ES-I3 (cell line): ENCODE measurements around the gene PLPP4.

Source experiments
- H3K36me3 ChIP-seq: 2 replicates; pipeline ENCODE4 v1.6.1; 2013; ENCODE audit warnings: mild to moderate bottlenecking, low read length, control low read depth, moderate library complexity; ENCODE audit not compliant: insufficient read depth
- H3K4me1 ChIP-seq: 2 replicates; pipeline ENCODE4 v1.6.1; 2013; ENCODE audit warnings: mild to moderate bottlenecking, control low read depth, low read length; ENCODE audit not compliant: insufficient read depth
- H3K9ac ChIP-seq: 2 replicates; pipeline ENCODE4 v1.6.1; 2013; ENCODE audit warnings: low read depth, mild to moderate bottlenecking, low read length, moderate library complexity
- H3K9me3 ChIP-seq: 2 replicates; pipeline ENCODE4 v1.6.1; 2013; ENCODE audit warnings: mild to moderate bottlenecking, low read length, moderate library complexity; ENCODE audit not compliant: control insufficient read depth, insufficient read depth

The PLPP4 gene

DNA sequence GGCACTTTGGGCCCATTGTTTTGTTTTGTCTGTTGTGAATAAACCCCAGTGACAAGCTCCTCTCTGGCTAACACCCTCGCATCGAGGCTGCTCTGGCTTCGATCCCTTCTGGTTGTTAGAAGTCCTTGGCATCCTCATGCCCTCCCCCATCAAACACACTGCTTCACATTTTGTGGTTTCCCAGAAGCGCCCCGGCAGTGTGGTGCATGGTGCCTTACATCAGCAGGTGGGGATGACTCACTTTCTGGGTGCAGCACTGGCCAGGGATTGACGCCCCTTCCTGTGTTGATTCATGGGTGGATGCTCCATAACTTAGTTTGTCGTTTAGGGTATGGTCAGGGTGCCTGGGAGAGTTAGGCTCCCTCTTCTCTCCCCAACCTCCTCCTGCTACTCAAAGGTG lies 51.4 kb downstream of the PLPP4 start:
- Histone ChIP-seq H3K9me3 (no peaks in the 10 kb centered on the region), H3K9ac (no peak overlapping the region), H3K36me3 (no peaks in the 10 kb centered on the region), H3K4me1 (peaks cover 6% of the 10 kb centered on the region)

DNA sequence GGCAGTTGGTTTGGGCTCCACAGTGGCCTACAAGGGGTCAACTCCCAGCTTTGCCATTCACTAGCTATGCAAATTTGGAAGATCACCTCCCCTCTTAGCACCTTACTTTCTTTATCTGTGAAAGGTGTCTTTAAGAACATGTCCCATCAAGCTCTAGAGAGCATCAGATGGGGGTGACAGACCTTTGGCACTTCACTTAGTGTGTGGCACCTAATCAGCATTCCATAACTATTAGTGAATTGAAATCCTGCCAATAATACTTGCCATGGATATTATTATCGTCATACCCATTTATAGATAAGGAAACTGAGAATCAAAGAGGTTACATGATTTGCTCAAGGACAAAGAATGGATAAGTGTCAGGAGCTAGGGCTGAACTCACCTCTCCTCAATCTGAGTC lies 51.9 kb downstream of the PLPP4 start:
- H3K4me1 ChIP-seq: peaks cover 6% of the 10 kb centered on the region; the same call in 1 of the 2 replicates
- no peaks in the 10 kb centered on the region for H3K36me3 ChIP-seq
- H3K9ac ChIP-seq: no peak overlapping the region

DNA sequence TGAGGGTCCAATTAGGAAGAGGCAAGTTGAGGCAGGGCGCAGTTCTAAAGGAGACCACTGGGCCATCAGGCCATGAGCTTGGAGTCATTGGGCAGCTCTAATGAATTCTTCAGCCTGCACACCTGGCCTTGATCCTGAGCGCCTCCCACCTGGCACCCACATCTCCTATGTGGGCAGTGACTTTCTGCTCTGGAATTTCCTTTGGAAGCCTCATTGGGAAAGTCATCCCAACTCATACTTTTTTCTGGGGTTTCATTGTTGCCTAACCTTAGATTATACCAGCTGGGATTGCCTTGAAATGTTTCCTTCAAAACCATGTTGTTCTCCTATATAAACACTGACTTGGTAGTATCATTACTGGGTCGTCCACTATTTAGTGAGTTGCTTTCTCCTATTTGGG lies 54.1 kb downstream of the PLPP4 start:
- Histone ChIP-seq H3K36me3 (no peaks in the 10 kb centered on the region), H3K9me3 (no peaks in the 10 kb centered on the region), H3K4me1 (no peaks in the 10 kb centered on the region), H3K9ac (no peak overlapping the region)

More for the DNA sequence above, 51.9 kb downstream of the PLPP4 start:
- no peaks in the 10 kb centered on the region for H3K9me3 ChIP-seq

DNA sequence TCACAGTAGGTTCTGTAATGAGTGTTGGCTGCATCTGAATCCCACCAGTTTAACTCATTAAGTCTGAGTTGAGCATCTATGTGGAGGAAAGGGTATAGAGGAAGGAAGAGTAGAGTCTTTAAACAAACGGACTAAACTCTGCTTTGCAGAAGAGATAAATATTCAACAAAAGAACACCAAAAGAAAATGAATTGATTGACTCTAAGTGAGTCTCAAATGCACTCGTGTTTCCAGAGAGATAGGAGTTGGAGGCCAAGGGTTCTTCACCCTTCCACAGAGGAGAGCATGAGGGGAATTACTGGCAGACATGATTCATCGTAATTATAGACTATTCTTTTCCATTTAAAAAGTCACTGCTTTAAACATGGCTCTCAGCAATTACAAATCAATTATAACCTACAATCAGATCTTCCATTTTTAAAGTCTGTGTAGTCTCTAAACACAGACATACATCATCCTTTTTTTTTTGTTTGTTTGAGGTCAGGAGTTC lies 56.3 kb downstream of the PLPP4 start:
- H3K4me1 ChIP-seq: no peaks in the 10 kb centered on the region
- no peaks in the 10 kb centered on the region for H3K9me3 ChIP-seq
- no peak overlapping the region for H3K9ac ChIP-seq
- no peaks in the 10 kb centered on the region for H3K36me3 ChIP-seq

DNA sequence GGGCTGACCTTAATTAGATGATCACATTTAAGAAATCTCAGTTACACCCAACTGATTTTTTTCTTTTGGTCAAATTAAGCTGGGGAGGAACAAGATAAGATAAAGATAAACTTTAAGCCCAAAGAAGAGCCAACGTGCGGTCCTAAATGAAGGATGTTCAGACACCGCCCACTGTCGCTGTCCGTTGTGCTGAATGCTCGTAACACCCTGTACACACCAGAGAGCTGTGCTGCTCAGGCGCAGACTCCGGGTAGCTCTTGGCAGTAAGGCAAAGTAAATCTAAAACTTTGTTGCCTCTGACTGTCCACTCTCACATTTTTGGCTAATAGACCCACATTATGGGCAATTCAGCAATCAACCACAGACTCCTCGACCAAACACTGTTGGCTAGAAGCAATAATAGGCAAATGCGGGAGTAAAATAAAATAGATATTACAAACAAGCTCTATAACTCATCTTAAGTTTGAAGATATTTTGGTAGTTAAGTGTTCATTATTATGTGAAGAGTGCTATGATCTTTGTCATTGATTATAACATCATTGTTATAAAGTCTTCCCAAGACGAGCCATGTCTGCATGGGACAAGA lies 57.1 kb downstream of the PLPP4 start:
- Histone ChIP-seq H3K9ac (no peak overlapping the region), H3K9me3 (no peaks in the 10 kb centered on the region), H3K36me3 (no peaks in the 10 kb centered on the region), H3K4me1 (no peaks in the 10 kb centered on the region)

DNA sequence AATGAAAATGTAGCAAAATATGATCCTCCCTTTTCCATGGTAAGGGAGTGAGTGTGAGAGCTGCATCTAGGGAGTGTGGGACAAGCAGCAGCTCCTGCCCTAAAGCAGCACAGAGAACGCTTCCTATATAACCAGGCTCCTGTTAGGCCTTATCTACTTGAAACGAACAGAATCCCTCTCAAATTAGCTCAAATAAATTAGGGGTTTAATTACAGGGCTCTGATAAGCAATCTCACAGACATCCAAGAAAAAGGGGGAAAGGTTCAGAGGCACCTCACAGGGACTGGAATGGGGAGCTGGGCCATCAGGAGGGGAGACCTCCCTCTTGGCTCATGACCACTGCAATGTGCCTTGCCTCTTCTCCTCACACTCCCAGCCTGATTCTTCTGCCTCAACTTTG lies 57.9 kb downstream of the PLPP4 start:
- no peak overlapping the region for H3K9ac ChIP-seq
- H3K36me3 ChIP-seq: no peaks in the 10 kb centered on the region
- no peaks in the 10 kb centered on the region for H3K4me1 ChIP-seq
- no peaks in the 10 kb centered on the region for H3K9me3 ChIP-seq

DNA sequence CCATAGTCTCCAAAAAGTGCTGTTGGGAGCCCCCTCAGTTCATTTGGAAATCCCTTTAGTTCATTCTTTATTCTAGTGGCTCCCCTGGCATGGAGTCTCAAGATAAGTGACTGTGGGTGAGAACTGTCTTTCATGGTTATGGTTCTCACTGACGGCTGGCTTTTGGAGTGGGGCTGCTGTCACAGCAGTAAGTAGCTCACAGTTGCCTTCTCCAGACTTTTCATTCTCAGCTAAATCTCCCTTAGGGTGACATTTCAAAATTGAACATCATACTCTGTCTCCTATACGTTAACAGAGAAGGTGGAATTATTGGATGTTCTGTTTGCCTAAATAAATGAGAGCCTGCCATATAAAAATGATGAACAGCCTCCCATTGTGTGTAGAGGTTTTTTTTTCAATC lies 58.7 kb downstream of the PLPP4 start:
- H3K36me3 ChIP-seq: no peaks in the 10 kb centered on the region
- no peaks in the 10 kb centered on the region for H3K9me3 ChIP-seq
- no peak overlapping the region for H3K9ac ChIP-seq
- H3K4me1 ChIP-seq: no peaks in the 10 kb centered on the region

DNA sequence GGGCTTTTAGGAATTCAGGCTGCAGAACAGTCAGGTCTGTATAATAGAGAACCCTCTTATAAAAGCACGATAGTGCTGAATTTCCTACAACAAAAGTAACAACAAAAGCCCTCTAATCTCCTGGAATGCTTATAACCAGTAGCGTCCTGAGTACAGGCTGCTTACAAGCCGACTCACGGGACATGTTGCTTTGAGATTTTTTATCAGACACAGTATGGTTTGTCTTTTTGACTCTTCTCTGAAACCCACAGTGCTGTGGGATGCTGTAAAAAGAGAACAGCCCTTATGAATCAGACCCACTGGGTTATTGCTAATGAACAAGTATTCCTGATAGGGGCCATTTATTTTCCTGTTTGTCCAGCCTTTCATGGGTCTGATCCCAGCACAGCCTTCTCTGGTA lies 59.4 kb downstream of the PLPP4 start:
- no peak overlapping the region for H3K9ac ChIP-seq

DNA sequence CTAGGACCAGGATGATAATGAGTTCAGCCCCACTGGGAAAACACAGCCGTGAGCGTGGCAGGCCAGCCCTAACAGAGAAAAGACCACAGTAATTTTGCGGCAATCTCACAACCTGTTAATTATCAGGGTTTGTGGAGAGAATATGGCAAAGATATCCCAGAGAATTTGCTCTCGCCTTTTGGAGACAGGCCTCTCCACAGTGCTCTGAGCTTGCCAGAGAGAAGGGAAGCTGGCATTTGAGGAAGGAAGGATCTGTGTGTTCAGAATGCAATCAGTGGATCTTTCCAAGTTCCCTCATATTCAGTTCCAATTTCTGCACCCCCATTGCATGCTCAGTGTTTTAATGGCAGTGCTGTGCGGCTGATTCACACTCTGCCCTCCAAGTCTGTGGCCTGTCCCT lies 60.2 kb downstream of the PLPP4 start:
- H3K4me1 ChIP-seq: no peaks in the 10 kb centered on the region
- H3K9ac ChIP-seq: no peak overlapping the region
- no peaks in the 10 kb centered on the region for H3K9me3 ChIP-seq
- no peaks in the 10 kb centered on the region for H3K36me3 ChIP-seq

More for the DNA sequence above, 59.4 kb downstream of the PLPP4 start:
- Histone ChIP-seq H3K4me1 (no peaks in the 10 kb centered on the region), H3K36me3 (no peaks in the 10 kb centered on the region), H3K9me3 (no peaks in the 10 kb centered on the region)

DNA sequence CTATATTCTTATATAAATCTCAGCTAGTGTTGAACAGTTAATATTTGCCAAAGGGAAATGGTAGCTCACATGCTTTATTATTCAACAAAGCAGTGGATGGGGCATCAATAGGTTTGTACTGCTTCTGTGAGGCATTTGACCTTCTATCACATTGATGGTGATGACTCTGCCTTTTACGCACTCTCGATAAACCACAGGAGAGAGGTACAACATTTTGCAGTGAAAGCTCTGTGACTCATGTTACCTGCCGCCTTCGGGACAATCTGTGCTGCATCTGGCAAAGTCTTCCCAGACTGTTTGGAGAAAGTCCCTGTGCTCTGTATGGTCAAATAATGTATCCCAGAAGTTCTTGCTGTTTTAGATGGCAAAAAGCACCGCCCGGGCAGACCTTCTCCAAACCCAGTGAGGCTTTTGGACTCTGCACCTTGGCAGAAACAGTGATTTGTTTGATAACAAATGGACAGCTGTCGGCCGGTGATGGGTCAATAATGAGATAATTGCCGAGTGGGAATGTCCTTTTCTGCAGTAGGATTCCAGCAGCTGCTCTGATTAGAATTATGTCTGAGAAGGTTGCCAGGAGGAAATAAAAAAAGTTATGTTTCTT lies 61.0 kb downstream of the PLPP4 start:
- H3K9ac ChIP-seq: no peak overlapping the region
- no peaks in the 10 kb centered on the region for H3K9me3 ChIP-seq
- H3K4me1 ChIP-seq: no peaks in the 10 kb centered on the region
- no peaks in the 10 kb centered on the region for H3K36me3 ChIP-seq

DNA sequence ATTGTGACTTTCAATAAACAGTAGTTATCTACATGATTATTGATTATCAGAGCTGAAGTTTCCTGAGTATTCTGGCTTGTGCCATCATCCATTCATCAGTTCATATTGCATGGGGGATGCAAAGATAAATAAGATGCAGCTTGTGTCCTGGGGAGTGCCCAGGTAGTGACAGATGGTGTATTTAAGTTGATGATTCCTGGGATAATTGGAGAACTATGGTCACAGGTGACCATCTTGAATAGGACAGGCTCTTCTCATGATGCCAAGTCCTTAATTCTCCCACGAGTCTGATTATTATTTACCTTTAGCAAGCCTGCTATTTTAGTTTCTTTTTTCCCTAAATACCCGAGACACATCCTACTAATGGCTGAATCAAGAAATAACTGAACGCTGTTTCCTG lies 64.9 kb downstream of the PLPP4 start:
- H3K4me1 ChIP-seq: no peaks in the 10 kb centered on the region
- no peaks in the 10 kb centered on the region for H3K9me3 ChIP-seq
- H3K9ac ChIP-seq: no peak overlapping the region
- H3K36me3 ChIP-seq: no peaks in the 10 kb centered on the region

DNA sequence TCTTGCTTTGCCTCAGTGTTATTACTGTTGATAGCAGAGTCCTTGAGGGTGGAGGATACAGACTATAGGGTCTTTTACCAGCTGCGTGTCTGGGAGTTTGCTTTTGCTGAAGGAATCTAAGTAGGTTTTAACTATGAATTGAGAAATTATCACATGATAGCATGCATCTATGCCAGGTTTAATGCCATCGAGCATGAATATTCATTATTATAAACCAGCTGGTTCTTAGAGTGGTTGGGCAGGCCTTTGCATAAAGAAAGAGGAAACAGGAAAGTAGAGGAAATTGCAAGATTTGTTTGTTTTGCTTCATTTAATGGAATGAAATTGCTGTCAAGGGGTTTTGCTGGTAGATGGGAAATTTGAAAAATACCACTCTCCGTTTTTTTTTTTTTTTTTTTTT lies 70.7 kb downstream of the PLPP4 start:
- Histone ChIP-seq H3K9ac (no peak overlapping the region), H3K36me3 (no peaks in the 10 kb centered on the region), H3K4me1 (no peaks in the 10 kb centered on the region), H3K9me3 (no peaks in the 10 kb centered on the region)

DNA sequence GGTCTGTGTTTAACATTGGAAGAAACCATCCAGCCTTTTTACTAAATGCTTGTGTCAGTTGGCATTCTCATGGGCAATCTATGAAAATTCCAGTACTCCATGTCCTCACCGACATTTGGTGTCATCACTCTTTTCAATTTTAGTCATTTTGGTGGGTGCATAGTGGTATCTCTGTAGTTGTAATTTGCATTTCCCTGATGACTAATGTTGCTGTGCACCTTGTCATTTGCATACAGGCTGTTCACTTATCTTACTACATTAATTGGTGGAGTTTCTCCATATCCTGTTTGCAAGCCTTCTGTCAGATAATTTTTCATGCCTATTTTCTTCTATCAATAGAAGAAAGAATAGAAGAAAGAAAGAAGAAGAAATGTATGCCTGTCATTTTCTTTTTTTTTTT lies 73.7 kb downstream of the PLPP4 start:
- H3K9ac ChIP-seq: no peak overlapping the region
- H3K36me3 ChIP-seq: no peaks in the 10 kb centered on the region
- H3K4me1 ChIP-seq: no peaks in the 10 kb centered on the region
- no peaks in the 10 kb centered on the region for H3K9me3 ChIP-seq

DNA sequence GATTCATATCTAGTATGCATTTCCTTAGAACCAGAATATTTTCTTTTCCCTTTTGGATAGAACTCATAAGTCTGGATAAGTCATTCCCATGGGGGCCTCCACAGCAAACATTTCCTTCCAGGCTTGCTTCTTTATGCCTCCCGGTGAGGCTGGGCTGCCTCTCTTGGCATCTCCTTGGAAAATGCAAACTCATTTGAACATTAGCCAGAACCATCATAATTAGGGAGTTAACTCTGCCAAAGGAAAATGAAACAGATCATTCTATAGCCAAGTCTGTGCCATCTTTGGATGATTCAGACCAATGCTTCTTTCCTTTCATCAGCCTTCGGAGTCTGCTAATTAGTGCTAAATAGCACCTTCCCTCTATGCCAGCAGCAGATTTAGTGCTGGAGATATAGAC lies 81.1 kb downstream of the PLPP4 start:
- Histone ChIP-seq H3K9ac (no peak overlapping the region), H3K4me1 (no peaks in the 10 kb centered on the region), H3K9me3 (no peaks in the 10 kb centered on the region), H3K36me3 (no peaks in the 10 kb centered on the region)

DNA sequence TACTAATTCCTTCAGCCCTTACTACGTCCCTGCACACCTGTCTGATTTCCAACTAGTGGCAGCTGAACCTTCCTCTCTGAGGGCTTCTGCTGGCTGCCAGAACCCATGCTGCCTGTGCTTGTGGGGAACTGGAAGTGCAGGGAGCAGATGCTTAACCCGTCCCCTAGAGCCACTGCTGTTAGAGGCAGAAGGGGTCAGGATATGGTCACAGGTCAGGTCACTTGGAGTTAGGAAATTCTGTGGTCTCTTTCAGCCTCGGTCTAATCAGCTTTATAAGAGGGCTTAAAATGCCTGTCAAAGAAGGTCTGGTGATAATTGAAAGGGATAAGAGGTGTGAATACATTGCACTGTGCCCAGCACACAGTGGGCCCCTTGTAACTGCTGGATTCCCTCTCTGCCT lies 82.0 kb downstream of the PLPP4 start:
- Histone ChIP-seq H3K9me3 (no peaks in the 10 kb centered on the region), H3K4me1 (no peaks in the 10 kb centered on the region), H3K36me3 (no peaks in the 10 kb centered on the region), H3K9ac (no peak overlapping the region)
